GM23338 (cell line): ENCODE results near the gene ACTMAP. TPM values are rescaled to one million over a fixed set of nuclear protein-coding genes. Genes with fewer than 3 reads are reported as not detected.

ENCODE experiments used
- ATAC-seq: fragments of 200-7000 bp; cut with Tn5 transposase; 3 replicates; pipeline ENCODE4 v1.9.1; 2020
- DNase-seq: peaks from one replicate; pipeline ENCODE4 v3.0.0-alpha.2; 2015; ENCODE audit warnings: low spot score
- H2AFZ ChIP-seq: fragments of 200-600 bp; sonication (generic); 2 replicates; pipeline ENCODE4 v1.8.0; 2016; ENCODE audit warnings: antibody characterized with exemption, mild to moderate bottlenecking, moderate library complexity
- H3F3A ChIP-seq: fragments of 200-600 bp; sonication (generic); replicated peaks from 2 replicates; pipeline ENCODE4 v1.8.0; 2017; ENCODE audit warnings: antibody characterized with exemption, mixed run types, low read depth
- H3K27ac ChIP-seq: fragments of 200-600 bp; sonication (generic); 2 replicates; pipeline ENCODE4 v1.6.1; 2016; ENCODE audit warnings: low read depth
- H3K27me3 ChIP-seq: fragments of 200-600 bp; sonication (generic); 2 replicates; pipeline ENCODE4 v1.8.0; 2016; ENCODE audit warnings: mild to moderate bottlenecking, mixed run types, moderate library complexity; ENCODE audit not compliant: insufficient read depth
- H3K36me3 ChIP-seq: fragments of 200-600 bp; sonication (generic); 2 replicates; pipeline ENCODE4 v1.8.0; 2016; ENCODE audit warnings: mild to moderate bottlenecking; ENCODE audit not compliant: insufficient read depth
- H3K4me1 ChIP-seq: fragments of 200-600 bp; sonication (generic); 2 replicates; pipeline ENCODE4 v1.8.0; 2016; ENCODE audit warnings: mild to moderate bottlenecking, moderate library complexity; ENCODE audit not compliant: insufficient read depth
- H3K4me2 ChIP-seq: fragments of 200-600 bp; sonication (generic); 2 replicates; pipeline ENCODE4 v1.7.1; 2017; ENCODE audit warnings: mixed run types
- H3K4me3 ChIP-seq: fragments of 200-600 bp; sonication (generic); 2 replicates; pipeline ENCODE4 v1.6.1; 2016; ENCODE audit warnings: mixed run types
- H3K79me2 ChIP-seq: fragments of 200-600 bp; sonication (generic); replicated peaks from 2 replicates; pipeline ENCODE4 v1.8.0; 2017; ENCODE audit warnings: mild to moderate bottlenecking; ENCODE audit not compliant: insufficient read depth
- H3K9me2 ChIP-seq: fragments of 200-600 bp; sonication (generic); 2 replicates; pipeline ENCODE4 v1.8.0; 2017; ENCODE audit not compliant: insufficient read depth
- H4K20me1 ChIP-seq: fragments of 200-600 bp; sonication (generic); replicated peaks from 2 replicates; pipeline ENCODE4 v1.8.0; 2017; ENCODE audit warnings: mild to moderate bottlenecking; ENCODE audit not compliant: insufficient read depth
- H3K27ac Mint-ChIP-seq: 2 replicates; pipeline ENCODE4 v1.8.0; 2020; ENCODE audit warnings: inconsistent platforms, mild to moderate bottlenecking, moderate library complexity, mixed read lengths
- H3K27me3 Mint-ChIP-seq: 3 replicates; pipeline ENCODE4 v1.8.0; 2022; ENCODE audit warnings: low read depth, mild to moderate bottlenecking, moderate library complexity, mixed read lengths, inconsistent platforms; ENCODE audit not compliant: insufficient read depth, poor library complexity
- H3K36me3 Mint-ChIP-seq: 3 replicates; pipeline ENCODE4 v1.8.0; 2021; ENCODE audit warnings: low read depth, mild to moderate bottlenecking, inconsistent platforms, moderate library complexity, mixed read lengths
- H3K4me1 Mint-ChIP-seq: 3 replicates; pipeline ENCODE4 v1.8.0; 2020; ENCODE audit warnings: mild to moderate bottlenecking, inconsistent platforms, mixed read lengths
- H3K4me3 Mint-ChIP-seq: 3 replicates; pipeline ENCODE4 v1.8.0; 2021; ENCODE audit warnings: moderate library complexity, mild to moderate bottlenecking, inconsistent platforms, mixed read lengths
- H3K9me3 Mint-ChIP-seq: 3 replicates; pipeline ENCODE4 v1.8.0; 2020; ENCODE audit warnings: moderate library complexity, mild to moderate bottlenecking, inconsistent platforms, mixed read lengths
- CREB1 ChIP-seq: fragments of 250-450 bp; sonication (Bioruptor Pico); IDR thresholded peaks from 2 replicates; pipeline ENCODE4 v1.5.0; 2020; ENCODE audit warnings: low read depth, mild to moderate bottlenecking, moderate library complexity
- EZH2phosphoT487 ChIP-seq: fragments of 200-600 bp; sonication (generic); IDR thresholded peaks from one replicate; pipeline ENCODE4 v1.8.1; 2018; ENCODE audit warnings: antibody characterized with exemption; ENCODE audit not compliant: unreplicated experiment
- NANOG ChIP-seq: IDR thresholded peaks from 2 replicates; pipeline ENCODE4 v1.6.1; 2016; ENCODE audit warnings: antibody characterized with exemption, borderline replicate concordance
- POLR2AphosphoS5 ChIP-seq: IDR thresholded peaks from 2 replicates; pipeline ENCODE4 v1.6.1; 2016; ENCODE audit warnings: antibody characterized with exemption, low read depth
- ZNF331 ChIP-seq: fragments of 250-450 bp; sonication (Bioruptor Pico); IDR thresholded peaks from 2 replicates; pipeline ENCODE4 v1.5.0; 2020; ENCODE audit warnings: low read depth, mild to moderate bottlenecking, moderate library complexity
- polyA plus RNA-seq: library from polyadenylated mRNA; unstranded; fragments of >200 nt; fragmentation: Nextera tagmentation; extraction: Ambion mirVana; gene quantifications from 2 replicates; pipeline ENCODE4 v1.2.1, GENCODE V29; 2016
- total RNA-seq: library from RNA; depleted of rRNA; stranded (reverse); fragments of >200 nt; shearing (Covaris generic); gene quantifications from 2 replicates; pipeline ENCODE4 v1.2.3, GENCODE V29; 2014
- TF ChIP-seq, protein P1 (sequence below), 2 experiments: fragments of 200-600 bp in 1 of 2; sonication (generic) in 1 of 2; conservative IDR thresholded peaks; 2 replicates each; pipeline versions ENCODE4 v1.5.1 to v1.6.1; 2016 to 2017; ENCODE audit warnings: antibody characterized with exemption in 2 of 2, low read depth in 2 of 2, mild to moderate bottlenecking in 2 of 2, moderate library complexity in 1 of 2
- TF ChIP-seq, protein P2 (sequence below): IDR thresholded peaks from 2 replicates; pipeline ENCODE4 v1.6.1; 2016; ENCODE audit warnings: antibody characterized with exemption
- TF ChIP-seq, protein P3 (sequence below): IDR thresholded peaks from one replicate; pipeline ENCODE4 v1.6.1; 2018; ENCODE audit warnings: antibody characterized with exemption; ENCODE audit not compliant: unreplicated experiment

ACTMAP gene
- total and polyA plus RNA-seq, 2 experiments from 2014 or later, result 14.9 to 16.7 TPM

DNA sequence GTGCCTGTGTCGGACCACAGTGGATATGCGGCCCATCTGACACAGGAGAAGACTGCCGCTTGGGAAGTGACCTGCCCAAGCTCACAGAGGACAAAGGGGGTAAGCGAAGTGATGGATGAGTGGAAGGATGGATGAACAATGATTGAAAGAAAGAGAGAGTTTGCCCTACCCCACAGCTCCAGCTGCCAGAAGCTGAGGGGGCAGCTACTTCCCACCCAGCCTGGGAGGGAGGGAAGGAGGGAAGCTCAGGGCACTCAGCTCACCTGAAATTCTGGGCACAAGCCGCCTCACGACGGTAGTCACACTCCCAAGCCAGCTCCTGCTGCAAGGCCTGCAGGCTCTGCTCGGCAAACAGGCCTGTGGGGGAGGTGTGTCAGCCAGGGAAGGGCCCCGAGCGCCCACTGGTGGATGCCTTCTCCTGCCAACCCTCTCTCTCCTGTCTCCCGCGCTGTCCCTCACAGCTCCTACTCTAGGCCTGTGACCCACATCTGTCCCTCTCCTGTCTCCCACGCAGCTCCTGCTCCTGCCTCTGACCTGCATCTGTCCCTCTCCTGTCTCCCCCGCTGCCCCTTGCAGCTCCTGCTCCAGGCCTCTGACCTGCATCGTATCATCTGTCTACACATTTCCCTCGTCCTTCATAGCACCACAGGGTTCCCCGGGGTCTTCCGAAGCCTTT is 47.8 kb downstream of the ACTMAP start:
- ATAC-seq (peak; percentile 99), DNase-seq (peak; percentile 82)
- Histone ChIP-seq H2AFZ (no peak overlapping the region), H3K4me3 (no peak overlapping the region), H3F3A (0 out of 2 replicates have a peak, but pooled peaks cover 6% of the 10 kb centered on the region), H3K9me2 (no peaks in the 10 kb centered on the region), H3K4me2 (no peak overlapping the region), H3K79me2 (no peaks in the 10 kb centered on the region; the same call in 1 of the 2 replicates), H3K27ac (peak overlapping the region; percentile 39; the same call in 1 of the 2 replicates), H3K27me3 (no peaks in the 10 kb centered on the region), H3K36me3 (0 out of 2 replicates have a peak, but pooled peaks cover 3% of the 10 kb centered on the region), H4K20me1 (no peaks in the 10 kb centered on the region; the same call in 1 of the 2 replicates), H3K4me1 (0 out of 2 replicates have a peak, but pooled peaks cover 3% of the 10 kb centered on the region)
- Mint-ChIP-seq H3K27me3 (peaks cover 15% of the 10 kb centered on the region), H3K4me1 (peaks cover 10% of the 10 kb centered on the region), H3K27ac (no peak overlapping the region; the same call in 1 of the 2 replicates), H3K4me3 (no peak overlapping the region; the same call in 2 of the 3 replicates), H3K36me3 (peaks cover 46% of the 10 kb centered on the region), H3K9me3 (no peaks in the 10 kb centered on the region)
- TF ChIP-seq, protein P1, sequence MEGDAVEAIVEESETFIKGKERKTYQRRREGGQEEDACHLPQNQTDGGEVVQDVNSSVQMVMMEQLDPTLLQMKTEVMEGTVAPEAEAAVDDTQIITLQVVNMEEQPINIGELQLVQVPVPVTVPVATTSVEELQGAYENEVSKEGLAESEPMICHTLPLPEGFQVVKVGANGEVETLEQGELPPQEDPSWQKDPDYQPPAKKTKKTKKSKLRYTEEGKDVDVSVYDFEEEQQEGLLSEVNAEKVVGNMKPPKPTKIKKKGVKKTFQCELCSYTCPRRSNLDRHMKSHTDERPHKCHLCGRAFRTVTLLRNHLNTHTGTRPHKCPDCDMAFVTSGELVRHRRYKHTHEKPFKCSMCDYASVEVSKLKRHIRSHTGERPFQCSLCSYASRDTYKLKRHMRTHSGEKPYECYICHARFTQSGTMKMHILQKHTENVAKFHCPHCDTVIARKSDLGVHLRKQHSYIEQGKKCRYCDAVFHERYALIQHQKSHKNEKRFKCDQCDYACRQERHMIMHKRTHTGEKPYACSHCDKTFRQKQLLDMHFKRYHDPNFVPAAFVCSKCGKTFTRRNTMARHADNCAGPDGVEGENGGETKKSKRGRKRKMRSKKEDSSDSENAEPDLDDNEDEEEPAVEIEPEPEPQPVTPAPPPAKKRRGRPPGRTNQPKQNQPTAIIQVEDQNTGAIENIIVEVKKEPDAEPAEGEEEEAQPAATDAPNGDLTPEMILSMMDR (conservative IDR thresholded peaks at IDR 0.05; ENCODE audit: low read depth in 2 of 2), result peak; percentile 52 to 81
- TF ChIP-seq POLR2AphosphoS5, result no peak

DNA sequence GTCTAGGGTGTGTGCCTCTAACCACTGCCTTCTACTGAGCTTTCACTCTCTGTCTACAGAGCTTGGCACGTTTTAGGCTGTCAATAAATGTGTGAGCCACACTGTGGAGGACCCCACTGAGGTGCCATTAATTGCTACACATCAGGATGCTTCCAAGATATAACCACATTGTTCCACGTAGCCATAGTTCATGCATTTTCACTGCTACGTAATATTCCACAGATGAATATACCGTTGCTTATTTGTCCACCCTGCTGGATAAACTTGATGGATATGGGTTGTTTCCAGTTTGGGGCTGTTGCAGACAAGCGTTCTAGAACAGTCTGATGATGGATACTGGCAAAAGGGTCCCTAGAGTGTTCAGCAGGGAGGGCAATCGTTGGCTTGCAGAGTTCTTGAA is 48.5 kb downstream of the ACTMAP start:
- Mint-ChIP-seq H3K27me3 (peaks cover 16% of the 10 kb centered on the region), H3K36me3 (peaks cover 42% of the 10 kb centered on the region), H3K27ac (no peak overlapping the region), H3K4me3 (no peak overlapping the region), H3K9me3 (no peaks in the 10 kb centered on the region), H3K4me1 (peaks cover 10% of the 10 kb centered on the region)
- DNase-seq, result no peak
- H3K27me3 ChIP-seq, result no peaks in the 10 kb centered on the region
- no peaks in the 10 kb centered on the region; the same call in 1 of the 2 replicates for H3K79me2 ChIP-seq
- ATAC-seq, result no peak
- H3K36me3 ChIP-seq, result 0 out of 2 replicates have a peak, but pooled peaks cover 3% of the 10 kb centered on the region
- no peaks in the 10 kb centered on the region; the same call in 1 of the 2 replicates for H4K20me1 ChIP-seq
- no peak overlapping the region for H3K4me2 ChIP-seq
- no peaks in the 10 kb centered on the region for H3K9me2 ChIP-seq
- TF ChIP-seq EZH2phosphoT487, result no peak
- TF ChIP-seq, protein P2, sequence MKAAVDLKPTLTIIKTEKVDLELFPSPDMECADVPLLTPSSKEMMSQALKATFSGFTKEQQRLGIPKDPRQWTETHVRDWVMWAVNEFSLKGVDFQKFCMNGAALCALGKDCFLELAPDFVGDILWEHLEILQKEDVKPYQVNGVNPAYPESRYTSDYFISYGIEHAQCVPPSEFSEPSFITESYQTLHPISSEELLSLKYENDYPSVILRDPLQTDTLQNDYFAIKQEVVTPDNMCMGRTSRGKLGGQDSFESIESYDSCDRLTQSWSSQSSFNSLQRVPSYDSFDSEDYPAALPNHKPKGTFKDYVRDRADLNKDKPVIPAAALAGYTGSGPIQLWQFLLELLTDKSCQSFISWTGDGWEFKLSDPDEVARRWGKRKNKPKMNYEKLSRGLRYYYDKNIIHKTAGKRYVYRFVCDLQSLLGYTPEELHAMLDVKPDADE, result no peak
- TF ChIP-seq, protein P1 (conservative IDR thresholded peaks at IDR 0.05; ENCODE audit: low read depth in 2 of 2), result no peak
- TF ChIP-seq ZNF331 (CRISPR knock-in tag), result no peak
- TF ChIP-seq NANOG, result no peak
- TF ChIP-seq, protein P3, sequence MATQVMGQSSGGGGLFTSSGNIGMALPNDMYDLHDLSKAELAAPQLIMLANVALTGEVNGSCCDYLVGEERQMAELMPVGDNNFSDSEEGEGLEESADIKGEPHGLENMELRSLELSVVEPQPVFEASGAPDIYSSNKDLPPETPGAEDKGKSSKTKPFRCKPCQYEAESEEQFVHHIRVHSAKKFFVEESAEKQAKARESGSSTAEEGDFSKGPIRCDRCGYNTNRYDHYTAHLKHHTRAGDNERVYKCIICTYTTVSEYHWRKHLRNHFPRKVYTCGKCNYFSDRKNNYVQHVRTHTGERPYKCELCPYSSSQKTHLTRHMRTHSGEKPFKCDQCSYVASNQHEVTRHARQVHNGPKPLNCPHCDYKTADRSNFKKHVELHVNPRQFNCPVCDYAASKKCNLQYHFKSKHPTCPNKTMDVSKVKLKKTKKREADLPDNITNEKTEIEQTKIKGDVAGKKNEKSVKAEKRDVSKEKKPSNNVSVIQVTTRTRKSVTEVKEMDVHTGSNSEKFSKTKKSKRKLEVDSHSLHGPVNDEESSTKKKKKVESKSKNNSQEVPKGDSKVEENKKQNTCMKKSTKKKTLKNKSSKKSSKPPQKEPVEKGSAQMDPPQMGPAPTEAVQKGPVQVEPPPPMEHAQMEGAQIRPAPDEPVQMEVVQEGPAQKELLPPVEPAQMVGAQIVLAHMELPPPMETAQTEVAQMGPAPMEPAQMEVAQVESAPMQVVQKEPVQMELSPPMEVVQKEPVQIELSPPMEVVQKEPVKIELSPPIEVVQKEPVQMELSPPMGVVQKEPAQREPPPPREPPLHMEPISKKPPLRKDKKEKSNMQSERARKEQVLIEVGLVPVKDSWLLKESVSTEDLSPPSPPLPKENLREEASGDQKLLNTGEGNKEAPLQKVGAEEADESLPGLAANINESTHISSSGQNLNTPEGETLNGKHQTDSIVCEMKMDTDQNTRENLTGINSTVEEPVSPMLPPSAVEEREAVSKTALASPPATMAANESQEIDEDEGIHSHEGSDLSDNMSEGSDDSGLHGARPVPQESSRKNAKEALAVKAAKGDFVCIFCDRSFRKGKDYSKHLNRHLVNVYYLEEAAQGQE, result no peak
- TF ChIP-seq CREB1 (CRISPR knock-in tag), result no peak
- 0 out of 2 replicates have a peak, but pooled peaks cover 6% of the 10 kb centered on the region for H3F3A ChIP-seq
- H3K4me3 ChIP-seq, result no peak overlapping the region
- H3K27ac ChIP-seq, result no peak overlapping the region
- 0 out of 2 replicates have a peak, but pooled peaks cover 3% of the 10 kb centered on the region for H3K4me1 ChIP-seq
- no peak overlapping the region for H2AFZ ChIP-seq
